HG02884 (cell line): ENCODE results near the gene SLPI.

Experiments used
- ATAC-seq: cut with Tn5 transposase; IDR thresholded peaks from one replicate; pipeline ENCODE4 v1.9.1; 2021; ENCODE audit warnings: mild to moderate bottlenecking, moderate library complexity; ENCODE audit not compliant: unreplicated experiment

The SLPI gene

DNA sequence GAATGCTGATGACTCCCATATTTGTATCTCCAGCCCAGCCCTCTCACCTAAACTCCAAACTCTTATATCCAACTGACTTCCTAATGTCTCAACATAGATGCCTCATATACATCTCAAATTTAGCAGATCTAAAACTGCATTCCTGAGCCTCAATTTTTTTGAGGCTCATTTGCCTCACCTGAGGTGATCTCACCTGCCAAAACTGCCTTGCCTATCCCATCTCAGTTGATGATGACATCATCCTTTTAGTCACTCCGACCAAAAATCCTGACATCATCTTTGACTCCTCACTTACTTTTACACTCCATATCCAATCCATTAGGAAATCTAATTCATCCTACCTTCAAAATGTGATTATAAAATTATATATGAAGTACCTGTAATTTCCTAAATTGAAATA is 25.6 kb upstream of the SLPI start:
- no peak for ATAC-seq

DNA sequence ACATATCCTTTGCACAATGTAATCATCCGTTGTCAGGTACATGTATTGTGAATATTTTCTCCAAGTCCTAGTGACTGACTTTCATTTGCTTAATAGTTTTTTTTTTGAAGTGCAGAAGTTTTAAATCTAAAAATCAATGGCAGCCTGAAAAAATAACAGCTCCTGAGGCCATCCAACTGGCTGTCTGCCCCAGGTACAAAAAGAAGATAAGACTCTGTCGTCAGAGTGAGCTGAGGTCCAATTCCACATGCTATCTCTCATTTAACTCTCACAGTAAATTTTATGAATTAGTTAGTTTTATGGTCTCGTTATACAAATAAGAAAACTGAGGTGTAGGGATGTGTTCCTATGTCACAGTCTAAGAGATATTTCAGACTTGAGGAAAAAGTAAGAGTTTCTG is 21.0 kb upstream of the SLPI start:
- ATAC-seq, result no peak

DNA sequence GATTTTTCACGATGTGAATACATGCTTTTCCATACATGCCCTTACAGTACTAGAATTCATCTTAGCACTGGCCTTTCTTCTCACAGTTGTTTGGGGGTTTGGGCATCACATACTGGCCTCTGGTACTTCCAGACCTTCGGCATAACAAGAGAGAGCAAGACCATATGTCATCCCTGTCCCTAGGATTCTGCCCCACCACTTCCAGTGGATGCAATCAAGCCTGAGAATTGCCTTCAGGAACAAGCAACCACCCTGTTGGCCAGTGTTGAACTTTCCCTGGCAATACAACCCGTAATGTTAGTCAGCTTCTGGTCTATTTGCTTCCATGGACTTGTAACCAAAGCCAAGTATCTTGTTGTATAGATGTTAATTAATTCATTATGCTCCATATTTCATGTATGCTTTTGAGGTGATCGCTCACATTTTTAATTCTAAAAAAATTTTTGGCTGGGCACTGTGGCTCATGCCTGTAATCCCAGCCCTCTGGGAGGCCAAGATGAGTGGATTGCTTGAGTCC is 15.4 kb upstream of the SLPI start:
- ATAC-seq, result no peak

DNA sequence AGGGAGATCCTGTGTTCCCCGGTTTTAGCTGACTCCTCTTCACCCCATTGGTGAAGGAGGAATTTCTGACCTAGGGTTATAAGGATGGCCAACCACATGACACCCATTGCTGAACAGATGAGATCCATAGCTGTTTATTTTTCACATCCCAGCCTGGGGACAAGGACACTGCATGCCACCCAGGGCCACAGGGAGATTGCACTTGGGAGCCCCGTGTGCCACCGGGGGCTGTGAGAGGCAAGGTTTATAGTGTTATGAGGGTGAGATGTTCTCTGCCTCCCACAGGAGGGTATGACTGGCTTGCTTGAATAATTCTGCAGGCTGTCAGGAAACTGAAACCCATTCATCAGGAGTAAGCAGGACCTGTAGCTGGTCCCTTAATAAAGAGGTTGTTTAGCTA is 14.7 kb upstream of the SLPI start:
- no peak for ATAC-seq

DNA sequence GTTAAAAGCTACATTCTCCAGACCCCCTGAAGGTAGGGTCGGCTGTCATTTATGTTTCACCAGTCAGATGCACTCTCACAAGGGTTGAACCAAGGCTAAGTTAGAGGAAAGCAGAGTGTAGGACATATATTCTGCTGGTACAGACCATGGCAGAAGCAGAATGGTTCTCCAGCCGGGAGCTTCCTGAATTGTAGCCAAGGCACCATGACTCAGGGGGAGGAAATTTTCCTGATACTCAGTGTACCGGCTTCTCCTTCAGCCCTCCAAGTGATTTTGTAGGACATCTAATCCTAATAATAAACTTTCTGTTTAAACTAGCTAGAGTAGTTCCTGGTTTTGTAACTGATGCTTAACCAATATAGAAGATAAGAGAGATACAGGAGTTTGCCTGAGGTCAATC is 14.2 kb upstream of the SLPI start:
- ATAC-seq, result no peak

DNA sequence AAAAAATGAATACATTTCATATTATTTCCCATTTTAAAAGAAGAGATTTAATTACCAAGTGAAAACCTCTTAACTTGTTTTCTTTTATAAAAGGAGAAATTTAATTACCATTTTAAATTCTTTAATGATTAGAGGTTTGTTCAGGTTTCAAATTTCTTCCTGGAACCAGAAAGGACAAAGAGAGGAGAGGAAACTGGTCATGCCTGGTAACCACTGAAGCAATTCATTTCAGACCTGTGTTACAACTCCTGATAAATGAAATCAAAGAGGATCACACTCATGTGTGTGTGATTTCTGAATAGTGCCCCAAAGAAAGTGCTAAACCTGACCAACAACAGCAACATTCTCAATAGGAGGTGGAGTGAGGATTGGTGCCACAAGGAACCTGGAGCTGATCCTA is 12.6 kb upstream of the SLPI start:
- no peak for ATAC-seq

DNA sequence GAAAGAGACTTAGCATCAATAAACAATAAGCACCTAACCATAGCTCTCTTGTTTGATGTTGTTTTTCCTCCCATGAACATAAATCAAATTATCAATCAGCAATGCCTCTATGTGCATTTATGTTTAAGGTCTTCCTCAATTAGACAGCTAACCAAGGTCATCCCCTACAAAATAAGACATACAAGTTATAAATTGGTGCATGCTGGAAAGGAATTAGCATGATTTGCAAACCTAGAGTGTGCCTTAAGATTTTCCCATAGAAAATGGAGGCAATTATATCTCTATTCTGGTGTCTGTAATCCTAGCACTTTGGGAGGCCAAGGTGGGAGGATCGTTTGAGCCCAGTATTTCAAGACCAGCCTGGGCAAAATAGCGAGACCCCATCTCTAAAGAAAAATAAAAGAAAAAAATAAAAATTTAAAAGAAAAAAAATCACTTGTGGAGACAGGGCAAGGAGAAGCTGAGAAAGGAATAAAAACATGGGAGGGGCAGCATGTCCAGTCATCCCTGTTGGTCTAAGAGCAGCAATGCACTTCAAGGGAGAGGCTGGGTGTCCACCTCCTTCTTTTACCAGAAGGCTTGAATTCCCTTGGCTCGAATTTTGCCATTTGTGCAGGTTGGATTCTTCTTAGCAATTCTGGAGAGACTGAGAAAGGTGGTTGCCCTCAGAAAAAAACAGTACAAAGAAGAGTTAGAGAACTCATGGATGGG is 9.3 kb upstream of the SLPI start:
- no peak for ATAC-seq

DNA sequence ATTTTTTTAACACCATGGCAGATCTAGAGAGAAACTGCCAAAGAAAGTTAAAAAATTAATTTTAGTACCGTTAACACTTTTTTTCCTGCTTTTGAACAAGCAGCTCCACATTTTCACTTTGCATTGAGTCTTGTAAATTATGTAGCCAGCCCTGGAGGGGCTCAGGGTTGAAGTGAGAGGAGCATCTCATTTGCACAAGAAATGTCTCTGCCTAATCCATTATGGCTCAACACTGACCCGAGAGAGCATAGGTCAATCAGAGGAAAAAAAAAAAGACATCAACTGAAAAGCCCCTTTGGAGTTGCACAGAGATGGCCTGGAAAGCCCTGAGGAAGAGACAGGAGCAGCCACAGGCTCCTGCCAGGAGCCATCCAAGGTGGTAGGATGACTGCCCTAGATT is 4.3 kb upstream of the SLPI start:
- no peak for ATAC-seq

DNA sequence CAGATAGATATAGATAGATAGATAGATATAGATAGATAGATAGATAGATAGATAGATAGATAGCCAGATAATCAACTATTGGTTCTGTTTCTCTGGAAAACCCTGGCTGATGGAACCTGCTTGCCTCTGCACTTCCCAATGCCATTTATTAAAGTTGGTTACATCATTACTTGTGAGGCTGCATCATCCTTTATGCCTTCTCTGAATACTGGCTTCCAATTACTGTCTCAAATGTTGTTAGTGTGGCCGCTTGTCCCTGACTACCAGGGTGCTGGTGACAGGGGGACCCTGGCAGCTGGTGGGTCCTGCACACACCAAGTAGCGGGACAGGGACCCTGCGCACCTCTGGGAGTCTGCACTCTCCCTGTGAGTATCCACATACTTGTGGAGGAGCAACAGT is 3.9 kb upstream of the SLPI start:
- ATAC-seq, result no peak

DNA sequence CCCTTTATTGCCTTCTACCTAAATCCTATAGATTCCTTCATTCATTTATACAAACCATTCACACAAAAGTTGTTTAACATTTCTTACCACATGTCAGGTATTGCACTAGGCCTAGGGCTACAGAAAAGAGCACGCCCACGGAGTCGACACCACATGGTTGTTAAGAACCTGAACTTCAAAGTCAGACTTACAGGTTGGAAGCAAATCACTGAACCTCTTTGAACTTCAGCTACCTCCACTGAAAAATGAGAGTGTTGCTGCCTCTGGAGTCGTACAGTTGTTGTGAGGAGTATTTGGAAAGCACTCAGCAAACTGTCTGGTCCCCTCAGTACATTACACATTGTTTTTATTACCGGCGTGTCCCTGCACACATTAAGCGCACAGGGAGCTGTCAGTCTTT is 3.3 kb upstream of the SLPI start:
- ATAC-seq, result no peak

DNA sequence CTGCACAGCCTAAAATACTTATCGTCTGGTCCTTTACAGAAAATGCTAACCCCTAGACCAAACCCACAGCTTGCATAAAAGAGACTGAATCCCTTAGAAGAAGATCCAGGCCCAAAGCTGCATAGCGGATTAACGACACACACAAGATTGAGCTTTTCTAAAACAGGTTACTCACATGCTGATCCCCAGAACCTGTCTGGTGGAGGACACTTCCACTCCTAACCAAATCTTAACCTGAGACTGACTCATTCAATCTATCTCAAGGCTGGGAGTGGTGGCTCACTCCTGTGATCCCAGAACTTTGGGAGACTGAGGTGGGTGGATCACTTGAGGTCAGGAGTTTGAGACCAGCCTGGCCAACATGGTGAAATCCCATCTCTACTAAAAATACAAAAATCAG is 2.8 kb upstream of the SLPI start:
- no peak for ATAC-seq

DNA sequence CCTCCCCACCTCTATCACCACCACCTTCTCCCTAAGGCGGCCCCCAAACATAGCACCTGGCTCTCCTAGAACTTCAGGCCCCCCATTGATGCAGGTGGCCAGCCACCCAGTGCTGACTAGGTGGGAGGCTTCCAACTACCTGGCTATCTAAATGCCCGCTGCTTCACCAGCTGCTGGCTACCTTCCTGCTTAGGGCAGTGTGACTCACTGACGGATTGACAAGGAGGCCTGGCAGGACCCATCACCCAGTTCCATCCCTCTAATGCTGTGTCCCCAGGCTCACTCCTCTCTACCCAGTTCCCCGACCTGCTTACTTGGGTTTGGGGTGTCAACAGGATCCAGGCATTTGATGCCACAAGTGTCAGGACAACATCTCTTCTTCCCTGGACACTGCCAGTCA is 1.1 kb downstream of the SLPI start:
- ATAC-seq, result no peak

DNA sequence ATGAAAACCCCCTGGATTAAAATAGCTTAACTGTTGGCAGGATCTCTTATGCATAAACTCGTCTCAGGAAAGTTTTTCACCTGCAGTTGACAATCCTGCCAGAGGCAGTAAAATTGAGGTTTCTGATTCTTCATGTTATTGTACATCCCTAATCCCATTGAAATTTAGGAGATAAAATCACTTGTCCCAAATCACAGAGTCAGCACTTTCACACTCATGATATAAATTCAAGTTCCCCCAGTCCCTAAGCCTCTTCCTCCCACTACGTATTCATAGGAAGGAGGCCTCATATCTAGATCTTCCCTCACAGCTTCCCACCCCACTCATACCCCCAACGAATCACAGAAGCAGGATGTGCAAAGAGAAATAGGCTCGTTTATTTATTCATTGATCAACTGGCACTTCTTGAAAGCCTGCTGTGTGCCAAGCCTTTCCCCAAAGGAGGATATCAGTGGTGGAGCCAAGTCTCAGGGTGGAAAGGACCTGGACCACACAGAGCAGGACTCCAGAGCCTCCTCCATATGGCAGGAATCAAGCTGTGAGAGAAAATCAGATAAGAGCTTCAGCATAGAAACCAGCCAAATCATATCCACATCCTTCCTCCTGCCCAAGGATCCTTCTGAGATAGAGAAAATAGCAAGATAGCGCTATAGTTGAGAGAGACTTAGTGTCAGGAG is 2.3 kb downstream of the SLPI start:
- no peak for ATAC-seq

DNA sequence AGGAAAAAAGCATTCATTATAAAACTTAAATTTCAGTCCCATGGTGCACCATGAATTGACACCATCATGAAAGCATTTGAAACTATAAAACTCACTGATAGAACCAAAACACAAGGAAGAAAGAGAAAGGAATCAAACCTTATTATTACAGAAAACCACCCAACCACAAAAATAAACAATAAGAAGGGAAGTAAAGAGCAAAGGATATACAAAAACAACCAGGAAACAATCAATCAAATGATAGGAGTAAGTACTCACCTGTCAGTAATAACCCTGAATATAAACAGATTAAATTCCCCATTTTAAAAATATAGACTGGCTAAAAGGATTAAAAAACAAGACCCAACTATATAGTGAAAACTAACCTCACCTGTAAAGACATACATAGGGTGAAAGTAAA is 5.8 kb downstream of the SLPI start:
- ATAC-seq, result no peak

DNA sequence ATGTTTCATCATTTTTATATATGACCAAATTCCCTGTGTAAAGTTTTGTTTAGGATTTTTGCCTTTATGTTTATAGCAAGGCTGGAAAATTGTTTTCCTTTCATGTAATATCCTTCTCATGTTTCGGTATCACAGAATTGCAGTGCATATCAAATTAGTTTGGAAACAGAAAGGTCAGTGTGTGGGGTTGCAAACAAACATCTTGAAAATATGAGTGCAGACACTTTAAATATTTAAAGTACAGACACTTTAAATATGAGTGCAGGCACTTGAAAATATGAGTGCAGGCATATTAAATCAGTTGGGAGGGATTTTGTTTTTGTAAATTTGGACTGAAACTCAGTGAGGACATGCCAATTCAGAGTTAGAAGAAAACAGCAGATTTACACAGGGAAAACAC is 6.5 kb downstream of the SLPI start:
- no peak for ATAC-seq

DNA sequence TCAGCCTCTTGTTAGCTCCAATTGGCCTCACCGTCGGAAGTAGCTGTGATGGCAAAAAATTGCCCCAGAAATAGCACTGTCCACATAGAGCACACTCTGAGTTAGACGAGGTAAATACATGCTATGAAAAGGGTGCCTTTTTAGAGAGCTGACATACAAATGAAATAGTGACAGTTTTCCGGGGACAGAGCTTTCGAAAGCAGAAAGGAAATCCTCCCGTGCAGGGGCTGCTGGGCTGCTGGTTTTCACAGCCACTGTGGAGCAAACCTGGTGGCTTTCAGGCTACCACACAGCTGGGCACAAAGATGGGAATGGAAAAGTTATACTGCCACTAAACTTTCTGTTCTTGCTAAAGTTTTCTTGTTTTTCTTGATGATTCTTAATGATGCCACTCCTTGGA is 8.3 kb downstream of the SLPI start:
- no peak for ATAC-seq

DNA sequence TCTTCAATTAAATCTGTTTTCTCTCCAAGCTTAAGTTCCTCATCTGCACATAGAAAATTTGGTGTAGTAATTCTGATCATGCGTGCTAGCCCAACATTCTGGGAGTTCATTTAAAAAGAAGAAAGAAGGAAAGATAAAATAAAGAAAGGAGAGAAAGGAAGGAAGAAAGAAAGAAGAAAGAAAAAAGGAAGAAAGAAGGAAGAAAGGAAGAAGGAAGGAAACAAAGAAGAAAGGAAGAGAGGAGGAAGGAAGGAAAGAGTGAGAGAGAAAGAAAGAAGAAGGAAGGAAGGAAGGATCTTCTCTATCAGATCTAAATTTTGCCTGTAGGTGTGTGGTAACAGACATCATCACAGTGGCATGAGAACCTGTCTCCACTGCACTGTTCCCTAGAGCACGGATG is 16.2 kb downstream of the SLPI start:
- no peak for ATAC-seq

DNA sequence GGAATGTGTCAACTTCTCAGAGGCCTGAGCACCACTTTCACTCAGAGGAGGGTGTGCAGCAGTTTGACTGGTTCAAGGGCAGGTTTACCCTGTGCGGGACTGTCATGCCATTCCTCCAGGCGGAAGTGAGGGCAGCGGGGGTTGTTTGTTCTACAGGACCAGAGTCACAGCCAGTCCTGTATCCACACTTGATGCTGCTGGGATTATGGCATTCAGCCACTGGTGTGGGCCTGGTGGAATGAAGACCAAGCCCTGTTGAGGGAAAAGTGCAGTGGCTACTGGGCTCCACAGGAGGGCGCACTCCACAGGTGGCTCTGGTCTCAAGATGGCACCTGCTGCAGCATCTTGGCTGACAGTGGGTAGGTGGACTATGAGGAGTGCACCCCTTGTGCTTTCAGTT is 18.4 kb downstream of the SLPI start:
- ATAC-seq, result no peak

DNA sequence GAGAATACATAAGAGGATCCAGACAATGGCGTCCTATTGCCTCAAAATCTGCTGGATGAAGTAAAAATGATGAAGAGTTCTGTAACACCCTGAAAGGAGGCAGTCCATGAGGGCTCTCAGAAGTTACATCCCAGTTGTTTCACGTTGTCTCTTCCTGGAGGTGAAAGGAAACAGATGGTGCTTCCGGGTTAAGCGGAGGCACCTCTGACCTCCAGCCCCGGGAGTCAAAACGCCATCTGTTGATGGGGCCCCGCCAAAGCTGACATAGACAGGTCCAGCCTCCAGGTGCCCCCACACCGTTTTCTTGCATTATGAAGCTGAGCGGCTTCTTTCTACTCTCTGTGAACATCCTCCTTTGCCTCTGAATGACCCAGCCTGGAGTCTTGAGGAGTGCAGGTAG is 23.7 kb downstream of the SLPI start:
- ATAC-seq, result no peak

DNA sequence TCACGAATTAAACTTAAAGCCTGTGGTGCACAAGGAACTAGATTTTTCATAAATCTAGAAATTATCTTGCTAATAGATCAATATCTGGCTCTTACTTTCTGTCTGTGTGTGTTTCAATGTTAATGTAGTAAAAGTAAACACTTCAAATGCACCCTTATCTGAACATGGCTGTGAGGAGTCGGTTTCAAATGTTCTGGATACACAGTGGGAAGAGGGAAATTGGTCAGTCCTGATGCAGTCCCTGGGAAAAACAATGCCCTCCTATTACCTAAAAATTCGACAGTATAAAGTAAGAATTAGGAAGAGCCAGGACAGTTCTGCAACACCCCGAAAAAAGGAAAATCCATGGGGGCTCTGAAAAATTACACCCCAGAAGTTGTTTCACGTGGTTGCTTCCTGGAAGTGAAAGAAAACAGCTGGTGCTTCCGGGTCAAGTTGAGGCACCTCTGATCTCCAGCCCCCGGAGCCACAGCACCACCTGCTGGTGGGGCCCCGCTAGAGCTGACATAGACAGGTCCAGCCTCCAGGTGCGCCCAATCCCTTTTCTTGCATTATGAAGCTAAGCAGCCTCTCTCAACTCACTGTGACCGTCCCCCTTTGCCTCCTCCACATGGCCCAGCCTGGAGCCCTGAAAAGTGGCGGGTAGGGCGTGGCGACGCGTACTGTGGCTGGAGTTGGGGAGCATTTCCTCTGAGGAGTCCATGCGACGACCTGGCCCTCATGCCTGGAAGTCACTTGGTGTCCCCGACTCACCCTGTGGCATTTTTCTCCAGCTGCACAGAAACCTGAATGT is 24.9 kb downstream of the SLPI start:
- ATAC-seq, result no peak

DNA sequence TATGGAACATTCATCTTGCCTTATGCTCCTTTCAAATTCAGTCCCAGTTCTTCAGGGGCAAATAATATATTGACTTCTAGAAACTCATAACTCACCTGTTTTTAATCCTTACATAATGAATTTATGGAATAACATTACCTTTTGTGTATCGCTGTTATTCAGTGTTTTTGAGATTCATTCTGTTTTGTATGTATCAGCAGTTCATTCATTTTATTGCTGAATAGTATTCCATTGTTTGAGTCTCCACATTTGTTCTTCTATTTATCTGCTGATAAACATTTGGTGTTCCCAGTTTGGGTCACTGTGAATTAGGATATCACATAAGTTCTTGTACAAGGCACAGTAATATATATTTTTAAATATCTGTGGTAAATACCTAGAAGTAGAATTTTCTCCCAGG is 28.1 kb downstream of the SLPI start:
- no peak for ATAC-seq

DNA sequence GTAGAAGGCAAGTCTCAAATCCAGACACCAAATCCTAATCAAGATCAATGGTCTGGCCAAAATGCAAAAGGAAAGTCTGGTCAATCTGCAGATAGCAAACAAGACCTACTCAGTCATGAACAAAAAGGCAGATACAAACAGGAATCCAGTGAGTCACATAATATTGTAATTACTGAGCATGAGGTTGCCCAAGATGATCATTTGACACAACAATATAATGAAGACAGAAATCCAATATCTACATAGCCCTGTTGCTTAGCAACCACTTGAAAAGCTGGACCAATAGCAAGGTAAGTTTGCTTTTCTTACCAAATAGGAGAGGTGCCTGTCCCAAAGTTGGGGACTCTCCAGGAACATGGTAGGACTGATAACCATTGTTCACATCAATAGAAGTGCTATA is 31.2 kb downstream of the SLPI start:
- ATAC-seq, result no peak
